Bronchial epithelial cell (primary cell): ENCODE results near the gene SLC4A4. TPM values are rescaled to one million over a fixed set of nuclear protein-coding genes. Genes with fewer than 3 reads are reported as not detected.

Experiments used
- DNase-seq: peaks from one replicate; pipeline ENCODE4 v3.0.0-alpha.2; 2010; ENCODE audit warnings: low read depth
- FAIRE-seq: peaks from 2 replicates; lab custom pipeline; 2011; peaks lifted over from hg19 to GRCh38; lab: Jason Lieb, UNC
- H3K27me3 ChIP-seq: 2 replicates; pipeline ENCODE4 v1.5.1; 2011; ENCODE audit warnings: low read length; ENCODE audit not compliant: control insufficient read depth, insufficient read depth
- H3K36me3 ChIP-seq: 2 replicates; pipeline ENCODE4 v1.5.1; 2011; ENCODE audit warnings: low read length; ENCODE audit not compliant: control insufficient read depth, insufficient read depth
- H3K4me3 ChIP-seq: 2 replicates; pipeline ENCODE4 v1.5.1; 2011; ENCODE audit warnings: mild to moderate bottlenecking, low read depth, low read length, control low read depth
- CTCF ChIP-seq: IDR thresholded peaks from 2 replicates; pipeline ENCODE4 v1.5.1; 2011; ENCODE audit warnings: mild to moderate bottlenecking, moderate library complexity, low read length, control low read depth, inconsistent platforms; ENCODE audit not compliant: insufficient read depth, severe bottlenecking
- total RNA-seq: library from RNA; depleted of rRNA; stranded (reverse); fragments of >200 nt; gene quantifications from 2 replicates; pipeline ENCODE4 v1.2.1, GENCODE V29; 2014

SLC4A4 gene
- total RNA-seq, 1 donor from 2014 or later: 0.26 TPM

GRCh38 chr4:71568131-71568530 is 229.3 kb downstream of the SLC4A4 start:
- no peaks in the 10 kb centered on the region for H3K27me3 ChIP-seq
- FAIRE-seq: no peak
- no peak for TF ChIP-seq CTCF

DNA sequence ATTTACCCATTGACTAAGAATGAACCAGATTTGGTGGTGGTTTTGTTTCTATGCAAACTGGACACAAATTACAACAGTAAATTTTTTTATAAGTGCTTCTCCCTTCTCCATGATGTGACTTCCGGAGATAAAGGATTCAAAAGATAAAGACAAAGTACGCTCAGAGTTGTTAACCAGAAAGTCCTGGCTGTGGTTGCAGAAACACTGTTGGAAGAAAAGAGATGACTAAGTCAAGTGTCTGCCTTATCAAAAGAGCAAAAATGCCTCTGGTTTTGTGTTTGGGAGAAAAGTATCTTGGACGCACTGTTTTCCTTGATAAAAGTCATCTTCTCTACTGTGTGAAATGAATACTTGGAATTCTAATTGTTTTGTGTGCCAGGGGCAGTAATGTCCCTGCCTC is 231.7 kb downstream of the SLC4A4 start:
- Histone ChIP-seq H3K36me3 (no peaks in the 10 kb centered on the region), H3K4me3 (no peak overlapping the region), H3K27me3 (no peaks in the 10 kb centered on the region)
- DNase-seq: no peak
- no peak for TF ChIP-seq CTCF
- FAIRE-seq: no peak

More at GRCh38 chr4:71568131-71568530, 229.3 kb downstream of the SLC4A4 start:
- no peak overlapping the region for H3K4me3 ChIP-seq
- H3K36me3 ChIP-seq: no peaks in the 10 kb centered on the region
- DNase-seq: no peak

DNA sequence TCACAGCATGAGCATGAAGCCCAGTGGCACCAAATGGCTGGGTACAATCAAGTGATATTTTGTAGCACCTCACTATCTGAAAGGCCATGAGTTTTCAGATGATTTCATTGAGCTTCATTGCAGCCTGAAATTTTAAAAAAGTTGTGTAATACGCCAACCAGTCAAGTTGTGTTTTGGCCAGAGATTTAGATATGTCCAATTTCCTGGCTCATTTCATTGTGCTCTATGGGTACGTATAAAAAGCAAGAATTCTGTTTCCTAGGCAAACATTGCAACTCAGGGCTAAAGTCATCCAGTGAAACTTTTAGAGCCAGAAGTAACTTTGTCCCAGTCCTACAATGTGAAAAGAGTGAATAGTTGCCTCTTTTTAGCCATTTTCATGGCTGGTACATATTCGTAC is 232.5 kb downstream of the SLC4A4 start:
- FAIRE-seq: no peak
- no peak for TF ChIP-seq CTCF
- Histone ChIP-seq H3K4me3 (no peak overlapping the region), H3K36me3 (no peaks in the 10 kb centered on the region), H3K27me3 (no peaks in the 10 kb centered on the region)
- no peak for DNase-seq

- no peaks in the 10 kb centered on the region for H3K36me3 ChIP-seq
- no peak overlapping the region for H3K4me3 ChIP-seq
- no peak for TF ChIP-seq CTCF
- no peaks in the 10 kb centered on the region for H3K27me3 ChIP-seq
- no peak for DNase-seq
- FAIRE-seq: no peak
Observed at GRCh38 chr4:71583971-71584370, 245.2 kb downstream of the SLC4A4 start.

- Histone ChIP-seq H3K4me3 (no peak overlapping the region), H3K36me3 (no peaks in the 10 kb centered on the region), H3K27me3 (no peaks in the 10 kb centered on the region)
- DNase-seq (no peak), FAIRE-seq (no peak)
- no peak for TF ChIP-seq CTCF
Observed at GRCh38 chr4:71584585-71584984, 245.8 kb downstream of the SLC4A4 start.

DNA sequence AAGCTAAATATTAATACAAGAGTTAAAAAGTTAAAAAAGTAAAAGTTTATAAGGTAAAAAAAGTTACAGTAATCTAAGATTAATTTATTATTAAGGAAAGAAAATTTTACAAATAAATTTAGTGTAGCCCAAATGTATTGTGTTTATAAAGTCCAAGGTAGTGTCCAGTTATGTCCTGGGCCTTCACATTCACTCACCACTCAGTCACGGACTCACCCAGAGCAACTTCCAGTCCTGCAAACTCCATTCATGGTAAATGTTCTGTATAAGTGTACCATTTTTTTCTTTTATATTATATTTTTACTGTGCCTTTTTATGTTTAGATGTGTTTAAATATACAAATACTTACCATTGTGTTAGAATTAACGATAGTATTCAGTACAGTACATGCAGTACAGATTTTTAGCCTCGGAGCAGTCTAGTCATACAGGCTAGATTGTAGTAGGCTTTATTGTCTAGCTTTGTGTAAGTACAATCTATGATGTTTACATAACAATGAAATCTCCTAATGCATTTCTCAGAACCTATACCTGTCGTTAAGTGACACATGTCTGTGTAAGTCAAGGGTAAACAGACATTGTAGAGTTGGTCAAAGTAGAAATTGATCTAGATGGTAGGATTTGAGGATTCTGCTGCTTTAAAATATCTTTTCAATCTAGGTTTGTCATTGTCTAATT is 247.4 kb downstream of the SLC4A4 start:
- DNase-seq (no peak), FAIRE-seq (no peak)
- TF ChIP-seq CTCF: no peak
- Histone ChIP-seq H3K36me3 (no peaks in the 10 kb centered on the region), H3K27me3 (no peaks in the 10 kb centered on the region), H3K4me3 (no peak overlapping the region)
